Osteocyte (in vitro differentiated cells): Measurements from ENCODE around the gene MARS1. TPM values are rescaled to one million over a fixed set of nuclear protein-coding genes. Genes with fewer than 3 reads are reported as not detected.

Source experiments
- DNase-seq: peaks from one replicate; pipeline ENCODE4 v3.0.0; 2021; ENCODE audit warnings: mixed read lengths; ENCODE audit not compliant: unreplicated experiment; ENCODE audit errors: extremely low spot score
- H3K27ac Mint-ChIP-seq: one replicate; pipeline ENCODE4 v1.8.0; 2021; ENCODE audit warnings: mild to moderate bottlenecking, mixed read lengths; ENCODE audit not compliant: unreplicated experiment
- H3K27me3 Mint-ChIP-seq: one replicate; pipeline ENCODE4 v1.8.0; 2021; ENCODE audit warnings: mixed read lengths; ENCODE audit not compliant: unreplicated experiment
- H3K36me3 Mint-ChIP-seq: one replicate; pipeline ENCODE4 v1.8.0; 2021; ENCODE audit warnings: mixed read lengths; ENCODE audit not compliant: unreplicated experiment
- H3K4me1 Mint-ChIP-seq: one replicate; pipeline ENCODE4 v1.8.0; 2021; ENCODE audit warnings: mixed read lengths; ENCODE audit not compliant: unreplicated experiment
- H3K4me3 Mint-ChIP-seq: one replicate; pipeline ENCODE4 v1.8.0; 2021; ENCODE audit warnings: mild to moderate bottlenecking, moderate library complexity, mixed read lengths; ENCODE audit not compliant: unreplicated experiment
- H3K9me3 Mint-ChIP-seq: one replicate; pipeline ENCODE4 v1.8.0; 2021; ENCODE audit warnings: mixed read lengths; ENCODE audit not compliant: unreplicated experiment
- CTCF ChIP-seq: fragments of 200-600 bp; sonication (generic); IDR thresholded peaks from 2 replicates; pipeline ENCODE4 v1.5.0; 2021; ENCODE audit warnings: antibody characterized with exemption, mild to moderate bottlenecking, moderate library complexity
- total RNA-seq: library from RNA; stranded (reverse); gene quantifications from 2 replicates; pipeline ENCODE4 v1.2.1, GENCODE V29; 2021

MARS1 gene
- total RNA-seq, 1 donor from 2014 or later, result 401 TPM

- DNase-seq, result no peak
- Mint-ChIP-seq H3K27me3 (no peaks in the 10 kb centered on the region), H3K4me1 (peaks cover 28% of the 10 kb centered on the region), H3K36me3 (no peaks in the 10 kb centered on the region), H3K4me3 (no peak overlapping the region), H3K27ac (no peak overlapping the region), H3K9me3 (no peaks in the 10 kb centered on the region)
- no peak for TF ChIP-seq CTCF
Observed at GRCh38 chr12:57451233-57451778, 36.6 kb upstream of the MARS1 start.

- H3K36me3 Mint-ChIP-seq, result no peaks in the 10 kb centered on the region
- TF ChIP-seq CTCF, result no peak
- DNase-seq, result no peak
- peaks cover 28% of the 10 kb centered on the region for H3K4me1 Mint-ChIP-seq
- H3K27me3 Mint-ChIP-seq, result no peaks in the 10 kb centered on the region
- no peak overlapping the region for H3K4me3 Mint-ChIP-seq
- no peaks in the 10 kb centered on the region for H3K9me3 Mint-ChIP-seq
- no peak overlapping the region for H3K27ac Mint-ChIP-seq
Observed at GRCh38 chr12:57452181-57452936, 35.5 kb upstream of the MARS1 start.

- H3K36me3 Mint-ChIP-seq, result no peaks in the 10 kb centered on the region
- peak; percentile 91 for TF ChIP-seq CTCF
- H3K27ac Mint-ChIP-seq, result no peak overlapping the region
- DNase-seq, result peak; percentile 92
- H3K27me3 Mint-ChIP-seq, result no peaks in the 10 kb centered on the region
- peaks cover 30% of the 10 kb centered on the region for H3K4me1 Mint-ChIP-seq
- H3K9me3 Mint-ChIP-seq, result no peaks in the 10 kb centered on the region
- H3K4me3 Mint-ChIP-seq, result no peak overlapping the region
Observed at GRCh38 chr12:57452937-57453509, 34.8 kb upstream of the MARS1 start.

- H3K4me3 Mint-ChIP-seq, result no peak overlapping the region
- no peaks in the 10 kb centered on the region for H3K27me3 Mint-ChIP-seq
Observed at GRCh38 chr12:57454213-57454565, 33.7 kb upstream of the MARS1 start.

More at GRCh38 chr12:57454213-57454565, 33.7 kb upstream of the MARS1 start:
- no peaks in the 10 kb centered on the region for H3K9me3 Mint-ChIP-seq
- H3K4me1 Mint-ChIP-seq, result peaks cover 36% of the 10 kb centered on the region
- H3K36me3 Mint-ChIP-seq, result no peaks in the 10 kb centered on the region
- TF ChIP-seq CTCF, result no peak
- no peak for DNase-seq
- H3K27ac Mint-ChIP-seq, result peak overlapping the region; percentile 75
